Measurements from ENCODE around the gene XYLT1.

The XYLT1 gene

GRCh38 chr16:17056666-17057065, 414.1 kb downstream of the XYLT1 start:
- Histone ChIP-seq H3K36me3 (no peaks in the 10 kb centered on the region), H3K27me3 (ENCODE audit: insufficient read depth, low read depth, severe bottlenecking) (no peaks in the 10 kb centered on the region), H3K27ac (no peak overlapping the region), H3K9me3 (ENCODE audit: severe bottlenecking) (no peaks in the 10 kb centered on the region), H3K4me3 (ENCODE audit: low read depth, low read length) (no peak overlapping the region)
- DNase-seq: no peak
- no peak for TF ChIP-seq CTCF (IDR thresholded peaks at IDR 0.05; ENCODE audit: low read depth, low read length)

- H3K27me3 ChIP-seq (ENCODE audit: insufficient read depth, low read depth, severe bottlenecking): no peaks in the 10 kb centered on the region
- peak; percentile 17; the same call in 1 of the 2 replicates for TF ChIP-seq CTCF (IDR thresholded peaks at IDR 0.05; ENCODE audit: low read depth, low read length)
- peaks cover 5% of the 10 kb centered on the region for H3K9me3 ChIP-seq (ENCODE audit: severe bottlenecking)
- H3K4me3 ChIP-seq (ENCODE audit: low read depth, low read length): no peak overlapping the region
- DNase-seq: no peak
- H3K27ac ChIP-seq: no peak overlapping the region
- no peaks in the 10 kb centered on the region for H3K36me3 ChIP-seq
Measured at GRCh38 chr16:17053536-17054160, 417.1 kb downstream of the XYLT1 start.

All from WERI-Rb-1 (cell line).